Activated gamma-delta T cell treated with Interleukin-2 at 50 U/mL for 16 hours (primary cell): Measurements from ENCODE around the gene PRKAG2.

ENCODE experiments used
- DNase-seq: peaks from one replicate; pipeline ENCODE4 v3.0.0-alpha.2; 2020

PRKAG2 gene

DNA sequence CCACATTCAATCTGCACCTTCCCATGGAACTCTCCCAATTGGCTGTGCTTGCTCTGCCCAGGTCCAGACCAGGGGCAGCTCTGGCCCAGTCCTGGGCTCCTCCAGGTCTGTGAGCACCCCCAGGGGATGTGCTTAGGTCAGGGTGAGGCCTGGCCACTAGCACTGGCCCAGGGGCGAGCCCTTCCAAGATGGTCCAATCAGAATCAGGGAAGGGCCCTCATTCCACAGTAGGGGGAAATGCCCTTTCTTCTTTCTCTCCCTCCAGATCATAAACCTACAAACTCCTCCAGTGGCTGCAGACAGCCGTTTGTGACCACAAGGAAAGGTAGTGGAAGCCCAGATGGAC lies 157.0 kb downstream of the PRKAG2 start:
- DNase-seq, result no peak

- DNase-seq, result no peak
These were observed 157.7 kb downstream of the PRKAG2 start for GRCh38 chr7:151719031-151719896.

GRCh38 chr7:151717918-151718317 lies 159.0 kb downstream of the PRKAG2 start:
- DNase-seq, result no peak

DNA sequence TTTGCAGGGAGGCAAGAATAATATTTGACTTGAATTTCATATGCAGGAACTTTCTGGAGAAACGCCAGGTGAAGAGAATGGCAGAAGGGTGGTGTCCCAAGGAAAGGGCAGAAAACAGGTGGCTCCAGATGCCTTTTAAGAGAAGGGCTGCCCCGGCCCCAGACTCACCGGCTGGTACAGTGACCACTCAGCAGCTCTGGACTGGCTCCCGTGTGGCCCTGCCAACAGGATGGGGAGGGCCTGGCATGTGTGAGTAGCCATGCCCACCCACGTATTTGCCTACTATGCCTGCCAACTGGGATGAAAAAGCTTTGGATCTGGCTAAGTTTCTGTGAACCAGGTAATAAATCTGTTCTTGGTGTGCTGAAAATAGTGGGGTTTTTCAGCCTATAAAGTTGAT lies 159.5 kb downstream of the PRKAG2 start:
- DNase-seq, result no peak

- DNase-seq, result no peak
These were observed 160.6 kb downstream of the PRKAG2 start for GRCh38 chr7:151716323-151716722.

DNA sequence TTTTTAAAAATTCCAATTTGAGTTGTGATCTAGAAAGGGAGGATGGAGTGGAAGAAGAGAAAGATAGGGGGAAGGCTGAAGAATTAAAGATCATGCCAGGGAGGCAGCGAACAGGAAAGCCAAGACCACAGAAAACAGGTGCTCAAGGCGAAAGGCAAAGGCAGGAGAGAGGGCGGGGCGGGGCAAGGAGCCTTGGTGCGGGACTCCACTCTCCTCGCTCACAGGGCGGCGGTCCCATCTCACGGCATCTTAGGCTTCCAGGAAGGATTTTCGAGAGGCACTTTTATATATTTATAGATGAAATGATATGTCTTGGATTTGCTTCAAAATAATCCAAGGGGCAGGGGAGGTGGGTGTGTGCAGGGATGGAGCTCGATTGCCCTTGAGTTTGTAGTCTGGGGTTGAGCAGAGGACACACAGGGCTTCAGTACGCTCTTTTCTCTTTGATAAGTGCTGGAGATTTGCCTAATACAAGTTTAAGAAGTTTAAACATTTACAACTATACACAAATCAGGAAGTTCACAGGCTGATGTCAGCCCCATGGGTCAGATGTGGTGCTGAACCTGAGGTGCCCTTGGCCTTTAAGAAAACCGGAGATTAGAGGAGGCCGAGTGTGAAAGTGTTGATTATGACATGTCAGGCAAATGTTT lies 161.1 kb downstream of the PRKAG2 start:
- DNase-seq, result no peak

GRCh38 chr7:151714201-151714600 lies 162.7 kb downstream of the PRKAG2 start:
- no peak for DNase-seq

DNA sequence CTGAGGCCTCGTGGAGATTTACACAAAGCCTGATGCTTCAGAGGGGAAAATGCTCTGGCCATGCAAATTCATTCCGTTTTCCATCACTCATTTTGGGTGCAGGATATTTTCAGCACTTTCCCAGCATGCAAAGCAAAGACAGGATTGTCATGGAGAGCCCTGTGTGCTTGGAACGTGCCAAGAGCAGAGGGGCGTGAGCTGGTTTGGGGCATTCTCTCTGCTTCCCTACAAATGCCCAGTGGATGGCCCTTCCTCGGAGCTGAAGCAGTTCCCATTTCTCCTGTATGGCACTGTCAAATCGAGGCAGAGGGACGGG lies 164.1 kb downstream of the PRKAG2 start:
- DNase-seq, result no peak

GRCh38 chr7:151711906-151712809 lies 164.8 kb downstream of the PRKAG2 start:
- no peak for DNase-seq

DNA sequence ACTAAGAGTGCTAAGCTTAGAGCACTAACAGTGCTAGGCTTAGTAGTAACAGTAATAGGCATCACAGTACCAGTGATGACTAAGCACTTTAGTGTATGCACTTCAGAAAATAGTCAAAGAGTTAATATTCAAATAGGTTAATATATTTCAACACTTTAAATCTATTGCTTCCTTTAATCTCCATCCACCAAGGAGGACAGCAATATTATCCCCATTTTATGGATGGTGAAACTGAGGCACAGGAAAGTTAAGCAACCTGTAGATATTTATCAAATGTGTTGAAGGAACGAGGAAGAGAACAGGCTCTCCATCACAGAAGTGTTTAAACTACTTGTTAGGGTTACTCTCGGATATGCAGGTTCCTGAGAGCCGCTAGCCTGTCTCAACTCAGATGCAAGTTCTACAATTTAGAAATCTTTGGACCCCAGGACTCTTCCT lies 165.5 kb downstream of the PRKAG2 start:
- no peak for DNase-seq

- no peak for DNase-seq
These were observed 166.1 kb downstream of the PRKAG2 start for GRCh38 chr7:151710646-151711434.

GRCh38 chr7:151710121-151710640 lies 166.7 kb downstream of the PRKAG2 start:
- no peak for DNase-seq

DNA sequence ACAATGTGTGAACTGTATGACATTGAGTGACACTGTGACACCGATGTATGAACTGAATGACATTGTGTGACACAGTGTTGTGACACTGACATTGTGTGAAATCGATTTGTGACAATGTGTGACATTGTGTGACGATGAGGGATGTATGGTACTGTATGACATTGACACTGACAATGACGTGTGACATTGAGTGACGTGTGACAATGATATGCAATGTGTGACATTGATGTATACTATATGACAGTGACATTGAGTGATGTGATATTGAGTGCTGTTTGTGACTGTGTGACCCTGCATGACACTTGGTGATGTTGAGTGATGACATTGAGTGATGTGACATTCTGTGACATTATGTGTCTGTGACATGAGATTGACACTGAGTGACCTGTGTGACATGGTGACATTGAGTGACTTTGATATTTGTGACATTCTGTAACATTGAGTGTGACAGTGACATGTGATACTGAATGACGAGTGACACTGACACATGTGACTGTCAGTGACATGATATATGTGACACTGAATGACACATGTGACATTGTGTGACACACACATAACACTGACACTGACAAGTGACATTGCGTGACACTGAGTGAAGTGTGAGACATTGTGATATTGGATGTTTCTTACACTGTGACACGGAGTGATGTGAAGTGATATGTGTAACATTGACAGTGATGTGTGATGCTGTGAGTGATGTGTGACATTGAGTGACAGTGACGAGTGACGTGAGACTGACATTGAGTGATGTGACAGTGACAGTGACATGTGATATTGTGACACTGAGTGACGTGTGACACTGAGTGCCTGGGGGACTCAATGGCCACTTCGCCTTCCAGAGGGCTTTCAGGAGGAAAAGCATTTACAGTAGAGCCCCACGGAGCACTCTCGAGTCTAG lies 167.5 kb downstream of the PRKAG2 start:
- no peak for DNase-seq

GRCh38 chr7:151708610-151709009 lies 168.3 kb downstream of the PRKAG2 start:
- DNase-seq, result no peak

- DNase-seq, result no peak
These were observed 169.2 kb downstream of the PRKAG2 start for GRCh38 chr7:151707757-151708156.

GRCh38 chr7:151707105-151707469 lies 169.8 kb downstream of the PRKAG2 start:
- DNase-seq, result no peak

DNA sequence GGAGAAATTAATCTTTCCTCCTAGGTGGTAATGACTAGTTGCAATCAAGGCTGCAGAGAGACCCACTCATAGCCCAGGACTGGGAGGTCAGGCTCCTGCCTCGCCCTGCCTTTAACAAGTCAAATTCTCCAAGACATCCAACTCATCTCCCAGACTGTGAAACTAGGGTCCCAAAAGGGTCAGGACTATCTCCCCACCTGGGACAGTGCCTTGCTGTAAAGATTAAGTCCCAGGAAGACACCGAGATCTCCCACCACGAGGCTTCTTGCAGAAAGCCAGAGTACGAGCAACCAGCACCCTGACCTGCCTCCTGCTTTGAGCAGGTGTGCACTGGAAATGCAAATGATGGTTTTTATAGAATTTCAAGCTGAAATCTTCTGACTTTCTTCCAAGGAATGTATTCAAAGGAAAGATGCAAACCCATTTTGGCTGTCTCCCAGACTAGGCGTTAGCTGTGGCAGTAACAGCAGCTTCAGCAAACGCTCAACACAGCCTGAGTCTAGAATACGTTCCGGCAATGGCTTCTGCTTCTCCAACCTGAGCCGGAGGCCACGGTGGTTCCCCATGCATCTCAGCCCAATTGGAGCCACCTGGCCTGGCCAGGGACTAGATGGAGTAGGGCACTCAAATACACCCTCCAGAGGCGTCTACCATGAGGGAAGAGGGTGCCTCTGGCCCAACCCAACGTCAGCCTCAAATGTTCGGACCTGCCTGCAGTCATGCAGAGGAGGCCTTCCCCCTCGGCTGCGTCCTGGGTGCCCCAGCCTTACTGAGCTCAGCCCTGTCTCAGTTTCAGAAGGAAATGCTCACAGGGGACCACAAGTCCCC lies 170.4 kb downstream of the PRKAG2 start:
- no peak for DNase-seq

- DNase-seq, result peak; percentile 17
These were observed 171.2 kb downstream of the PRKAG2 start for GRCh38 chr7:151705636-151706276.

DNA sequence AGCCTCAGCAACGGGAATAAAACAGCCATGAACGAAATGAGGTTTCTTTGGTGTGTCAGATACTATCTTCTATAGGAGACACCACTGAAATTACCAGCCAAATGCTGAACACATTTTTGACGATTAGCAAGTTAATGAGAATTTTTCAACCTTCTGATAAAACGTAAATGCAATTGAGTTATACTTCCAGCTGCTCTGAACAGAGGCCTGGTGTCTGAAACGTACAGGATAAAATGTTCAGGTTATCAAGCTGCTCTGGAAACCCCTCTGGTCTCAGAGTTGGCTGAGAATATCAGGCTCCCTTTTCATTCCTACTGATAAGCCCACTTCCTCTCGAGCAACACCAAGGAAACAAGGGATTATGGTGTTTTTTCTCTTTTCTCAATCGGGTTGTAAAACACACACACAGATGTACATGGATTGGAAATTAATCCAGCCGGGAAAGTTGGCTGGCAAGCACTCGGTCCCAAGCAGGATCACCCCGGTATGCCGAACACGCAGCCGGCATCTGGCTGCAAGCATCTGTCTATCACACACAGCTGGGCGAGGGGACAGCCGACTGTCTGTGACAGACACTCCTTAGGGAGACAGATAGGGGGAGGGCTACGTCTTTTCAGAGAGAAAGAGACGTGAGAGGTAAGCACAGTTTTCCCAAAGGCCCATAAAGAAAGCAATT lies 171.8 kb downstream of the PRKAG2 start:
- no peak for DNase-seq
